Activated T-cell treated with anti-CD3 and anti-CD28 coated beads, Interleukin-2, amount 50 U/mL, for 72 hours (primary cell): ENCODE measurements around the gene SP1. TPM values are rescaled to one million over a fixed set of nuclear protein-coding genes. Genes with fewer than 3 reads are reported as not detected.

Experiments used
- ATAC-seq, 2 donors: fragments of 150-1000 bp; cut with Tn5 transposase; replicated peaks in 1 of 2; 2 replicates each; pipeline ENCODE4 v1.10.0; 2021; ENCODE audit warnings: moderate library complexity in 2 of 2, mild to moderate bottlenecking in 1 of 2
- DNase-seq, 2 donors: peaks; one replicate each; pipeline ENCODE4 v3.0.0; 2021 to 2022; ENCODE audit warnings: mixed read lengths in 1 of 2
- H3K27ac Mint-ChIP-seq: one replicate; pipeline ENCODE4 v1.8.0; 2022; ENCODE audit warnings: mild to moderate bottlenecking, moderate library complexity, mixed read lengths
- H3K27me3 Mint-ChIP-seq: one replicate; pipeline ENCODE4 v1.8.0; 2022; ENCODE audit warnings: low read depth, mixed read lengths
- H3K36me3 Mint-ChIP-seq, 2 donors: one replicate each; pipeline ENCODE4 v1.8.0; 2022; ENCODE audit warnings: mixed read lengths in 2 of 2, mild to moderate bottlenecking in 1 of 2; ENCODE audit not compliant: insufficient read depth in 2 of 2
- H3K4me1 Mint-ChIP-seq: one replicate; pipeline ENCODE4 v1.8.0; 2022; ENCODE audit warnings: low read depth, mixed read lengths
- H3K4me3 Mint-ChIP-seq, 2 donors: one replicate each; pipeline ENCODE4 v1.8.0; 2022; ENCODE audit warnings: mild to moderate bottlenecking in 2 of 2, mixed read lengths in 2 of 2, moderate library complexity in 2 of 2
- H3K9me3 Mint-ChIP-seq, 2 donors: one replicate each; pipeline ENCODE4 v1.8.0; 2022; ENCODE audit warnings: mixed read lengths in 2 of 2
- total RNA-seq, 2 donors: library from RNA; stranded (reverse); gene quantifications; one replicate each; pipeline ENCODE4 v1.2.3, GENCODE V29; 2022

SP1 gene
- total RNA-seq, 2 donors from 2014 or later, result 110 to 121 TPM

GRCh38 chr12:53452159-53453077, 72.4 kb downstream of the SP1 start:
- DNase-seq (peak; percentile 67 to 75), ATAC-seq (peak; percentile 36 to 42)
- H3K36me3 Mint-ChIP-seq, result peaks cover 16 to 43% of the 10 kb centered on the region in 2 donors
- peak overlapping the region; percentile 95 to 99 for H3K4me3 Mint-ChIP-seq
- H3K27ac Mint-ChIP-seq, result peak overlapping the region; percentile 92
- H3K27me3 Mint-ChIP-seq, result no peaks in the 10 kb centered on the region
- H3K4me1 Mint-ChIP-seq, result peaks cover 52% of the 10 kb centered on the region
- H3K9me3 Mint-ChIP-seq, result no peaks in the 10 kb centered on the region

- Mint-ChIP-seq H3K27me3 (no peaks in the 10 kb centered on the region), H3K4me1 (peaks cover 65% of the 10 kb centered on the region), H3K27ac (peak overlapping the region; percentile 92), H3K9me3 (no peaks in the 10 kb centered on the region), H3K4me3 (peak overlapping the region; percentile 95 to 99), H3K36me3 (peaks cover 13 to 48% of the 10 kb centered on the region in 2 donors)
- DNase-seq (no peak), ATAC-seq (no peak)
These were observed 74.1 kb downstream of the SP1 start for GRCh38 chr12:53453953-53454640.

- Mint-ChIP-seq H3K27me3 (no peaks in the 10 kb centered on the region), H3K9me3 (no peaks in the 10 kb centered on the region), H3K27ac (peak overlapping the region; percentile 92), H3K4me1 (peaks cover 69% of the 10 kb centered on the region), H3K36me3 (peaks cover 14 to 52% of the 10 kb centered on the region in 2 donors), H3K4me3 (peak overlapping the region; percentile 95 to 99)
- ATAC-seq (no peak), DNase-seq (no peak)
These were observed 74.7 kb downstream of the SP1 start for GRCh38 chr12:53454707-53455106.

- Mint-ChIP-seq H3K36me3 (peaks cover 25 to 70% of the 10 kb centered on the region in 2 donors), H3K4me1 (peaks cover 74% of the 10 kb centered on the region), H3K27ac (peak overlapping the region; percentile 17), H3K4me3 (no peak overlapping the region), H3K27me3 (no peaks in the 10 kb centered on the region), H3K9me3 (no peaks in the 10 kb centered on the region)
- ATAC-seq (no peak), DNase-seq (no peak)
These were observed 76.8 kb downstream of the SP1 start for GRCh38 chr12:53456654-53457366.

- no peak overlapping the region for H3K4me3 Mint-ChIP-seq
- H3K36me3 Mint-ChIP-seq, result peaks cover 26 to 78% of the 10 kb centered on the region in 2 donors
- DNase-seq (no peak), ATAC-seq (no peak)
- peaks cover 69% of the 10 kb centered on the region for H3K4me1 Mint-ChIP-seq
- H3K9me3 Mint-ChIP-seq, result no peaks in the 10 kb centered on the region
- H3K27ac Mint-ChIP-seq, result peak overlapping the region; percentile 39
- H3K27me3 Mint-ChIP-seq, result no peaks in the 10 kb centered on the region
These were observed 79.1 kb downstream of the SP1 start for GRCh38 chr12:53459097-53459496.

- Mint-ChIP-seq H3K4me3 (peak overlapping the region in 1 of 2 donors; percentile 38), H3K27ac (peak overlapping the region; percentile 87), H3K27me3 (no peaks in the 10 kb centered on the region), H3K4me1 (peaks cover 57% of the 10 kb centered on the region), H3K36me3 (peaks cover 27 to 75% of the 10 kb centered on the region in 2 donors), H3K9me3 (no peaks in the 10 kb centered on the region)
- ATAC-seq (peak in 1 of 2 donors; percentile 6), DNase-seq (no peak)
These were observed 81.1 kb downstream of the SP1 start for GRCh38 chr12:53461059-53461458.

GRCh38 chr12:53461591-53461990, 81.6 kb downstream of the SP1 start:
- ATAC-seq (no peak), DNase-seq (no peak)
- Mint-ChIP-seq H3K27ac (no peak overlapping the region), H3K4me3 (no peak overlapping the region), H3K36me3 (peaks cover 29 to 78% of the 10 kb centered on the region in 2 donors), H3K27me3 (no peaks in the 10 kb centered on the region), H3K9me3 (no peaks in the 10 kb centered on the region), H3K4me1 (peaks cover 53% of the 10 kb centered on the region)

GRCh38 chr12:53462935-53463334, 83.0 kb downstream of the SP1 start:
- ATAC-seq, result no peak
- H3K9me3 Mint-ChIP-seq, result no peaks in the 10 kb centered on the region
- H3K27ac Mint-ChIP-seq, result peak overlapping the region; percentile 66
- no peak for DNase-seq
- peaks cover 33 to 85% of the 10 kb centered on the region in 2 donors for H3K36me3 Mint-ChIP-seq
- H3K4me3 Mint-ChIP-seq, result no peak overlapping the region
- no peaks in the 10 kb centered on the region for H3K27me3 Mint-ChIP-seq
- peaks cover 52% of the 10 kb centered on the region for H3K4me1 Mint-ChIP-seq

- Mint-ChIP-seq H3K4me1 (peaks cover 51% of the 10 kb centered on the region), H3K27ac (peak overlapping the region; percentile 66), H3K27me3 (no peaks in the 10 kb centered on the region), H3K4me3 (no peak overlapping the region), H3K36me3 (peaks cover 36 to 79% of the 10 kb centered on the region in 2 donors), H3K9me3 (no peaks in the 10 kb centered on the region)
- no peak for DNase-seq
- ATAC-seq, result peak; percentile 4 to 21
These were observed 84.0 kb downstream of the SP1 start for GRCh38 chr12:53463802-53464560.

- Mint-ChIP-seq H3K4me3 (no peak overlapping the region), H3K27ac (peak overlapping the region; percentile 57)
These were observed 84.9 kb downstream of the SP1 start for GRCh38 chr12:53464685-53465418.

GRCh38 chr12:53465679-53466078, 85.7 kb downstream of the SP1 start:
- H3K4me1 Mint-ChIP-seq, result peaks cover 40% of the 10 kb centered on the region
- DNase-seq, result no peak
- H3K27ac Mint-ChIP-seq, result peak overlapping the region; percentile 19
- peaks cover 31 to 67% of the 10 kb centered on the region in 2 donors for H3K36me3 Mint-ChIP-seq
- no peaks in the 10 kb centered on the region for H3K27me3 Mint-ChIP-seq
- no peaks in the 10 kb centered on the region for H3K9me3 Mint-ChIP-seq
- no peak for ATAC-seq
- no peak overlapping the region for H3K4me3 Mint-ChIP-seq

More at GRCh38 chr12:53464685-53465418, 84.9 kb downstream of the SP1 start:
- ATAC-seq (peak in 1 of 2 donors; percentile 21), DNase-seq (no peak)
- Mint-ChIP-seq H3K36me3 (peaks cover 34 to 73% of the 10 kb centered on the region in 2 donors), H3K27me3 (no peaks in the 10 kb centered on the region), H3K9me3 (no peaks in the 10 kb centered on the region), H3K4me1 (peaks cover 44% of the 10 kb centered on the region)
